ENCODE measurements around the gene THSD7B.

DNA sequence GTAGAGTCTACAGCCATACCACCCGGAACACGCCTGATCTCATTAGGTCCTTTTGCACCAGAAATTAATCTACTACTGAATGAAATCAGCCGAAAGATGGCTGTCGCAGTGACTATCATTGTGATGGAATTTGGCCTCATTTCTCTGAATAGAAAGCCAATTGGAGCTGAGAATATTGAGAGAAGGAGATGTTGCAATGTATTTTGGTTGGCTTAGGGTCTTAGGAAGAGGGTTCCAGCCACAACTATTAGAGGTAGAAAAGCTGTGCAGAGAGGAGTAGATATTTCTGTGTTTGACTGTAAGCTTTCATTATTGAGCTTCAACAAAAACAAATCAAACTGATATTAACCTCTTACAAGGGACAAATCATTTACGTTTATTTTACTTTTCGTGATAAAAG is 98.1 kb downstream of the THSD7B start:
- TF ChIP-seq, protein P1, sequence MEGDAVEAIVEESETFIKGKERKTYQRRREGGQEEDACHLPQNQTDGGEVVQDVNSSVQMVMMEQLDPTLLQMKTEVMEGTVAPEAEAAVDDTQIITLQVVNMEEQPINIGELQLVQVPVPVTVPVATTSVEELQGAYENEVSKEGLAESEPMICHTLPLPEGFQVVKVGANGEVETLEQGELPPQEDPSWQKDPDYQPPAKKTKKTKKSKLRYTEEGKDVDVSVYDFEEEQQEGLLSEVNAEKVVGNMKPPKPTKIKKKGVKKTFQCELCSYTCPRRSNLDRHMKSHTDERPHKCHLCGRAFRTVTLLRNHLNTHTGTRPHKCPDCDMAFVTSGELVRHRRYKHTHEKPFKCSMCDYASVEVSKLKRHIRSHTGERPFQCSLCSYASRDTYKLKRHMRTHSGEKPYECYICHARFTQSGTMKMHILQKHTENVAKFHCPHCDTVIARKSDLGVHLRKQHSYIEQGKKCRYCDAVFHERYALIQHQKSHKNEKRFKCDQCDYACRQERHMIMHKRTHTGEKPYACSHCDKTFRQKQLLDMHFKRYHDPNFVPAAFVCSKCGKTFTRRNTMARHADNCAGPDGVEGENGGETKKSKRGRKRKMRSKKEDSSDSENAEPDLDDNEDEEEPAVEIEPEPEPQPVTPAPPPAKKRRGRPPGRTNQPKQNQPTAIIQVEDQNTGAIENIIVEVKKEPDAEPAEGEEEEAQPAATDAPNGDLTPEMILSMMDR (conservative IDR thresholded peaks at IDR 0.05; ENCODE audit: low read depth in 2 of 2), result no peak
- TF ChIP-seq POLR2AphosphoS5 (IDR thresholded peaks at IDR 0.05; ENCODE audit: low read depth) (no peak), EZH2phosphoT487 (IDR thresholded peaks at IDR 0.05; ENCODE audit: unreplicated experiment) (no peak), CREB1 (CRISPR knock-in tag; IDR thresholded peaks at IDR 0.05; ENCODE audit: low read depth) (no peak), EZH2 (IDR thresholded peaks at IDR 0.05; ENCODE audit: low read depth, unreplicated experiment) (no peak), ZNF114 (CRISPR knock-in tag; IDR thresholded peaks at IDR 0.05) (no peak), JUNB (IDR thresholded peaks at IDR 0.05; ENCODE audit: unreplicated experiment) (no peak)
- TF ChIP-seq, protein P2, sequence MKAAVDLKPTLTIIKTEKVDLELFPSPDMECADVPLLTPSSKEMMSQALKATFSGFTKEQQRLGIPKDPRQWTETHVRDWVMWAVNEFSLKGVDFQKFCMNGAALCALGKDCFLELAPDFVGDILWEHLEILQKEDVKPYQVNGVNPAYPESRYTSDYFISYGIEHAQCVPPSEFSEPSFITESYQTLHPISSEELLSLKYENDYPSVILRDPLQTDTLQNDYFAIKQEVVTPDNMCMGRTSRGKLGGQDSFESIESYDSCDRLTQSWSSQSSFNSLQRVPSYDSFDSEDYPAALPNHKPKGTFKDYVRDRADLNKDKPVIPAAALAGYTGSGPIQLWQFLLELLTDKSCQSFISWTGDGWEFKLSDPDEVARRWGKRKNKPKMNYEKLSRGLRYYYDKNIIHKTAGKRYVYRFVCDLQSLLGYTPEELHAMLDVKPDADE (IDR thresholded peaks at IDR 0.05), result no peak
